HG03439 (cell line): ENCODE measurements around the gene PFN1.

Experiments used
- ATAC-seq: cut with Tn5 transposase; IDR thresholded peaks from one replicate; pipeline ENCODE4 v1.9.1; 2021; ENCODE audit warnings: mild to moderate bottlenecking, moderate library complexity; ENCODE audit not compliant: unreplicated experiment

The PFN1 gene

DNA sequence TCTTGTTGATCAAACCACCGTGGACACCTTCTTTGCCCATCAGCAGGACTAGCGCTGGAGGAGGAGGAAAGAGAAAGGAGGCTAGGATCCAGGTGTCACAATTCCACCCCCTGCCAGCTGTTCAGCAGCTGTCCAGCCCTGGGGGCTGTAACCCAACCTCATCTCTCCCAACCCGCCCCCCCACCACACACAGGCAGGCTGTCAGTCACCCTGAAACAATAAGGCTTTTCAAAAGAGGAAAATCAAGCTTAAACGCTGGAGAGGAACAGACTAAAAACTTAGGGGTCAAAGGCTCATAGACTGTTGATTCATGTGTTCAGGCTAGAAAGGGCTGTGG, 2.4 kb downstream of the PFN1 start:
- no peak for ATAC-seq

DNA sequence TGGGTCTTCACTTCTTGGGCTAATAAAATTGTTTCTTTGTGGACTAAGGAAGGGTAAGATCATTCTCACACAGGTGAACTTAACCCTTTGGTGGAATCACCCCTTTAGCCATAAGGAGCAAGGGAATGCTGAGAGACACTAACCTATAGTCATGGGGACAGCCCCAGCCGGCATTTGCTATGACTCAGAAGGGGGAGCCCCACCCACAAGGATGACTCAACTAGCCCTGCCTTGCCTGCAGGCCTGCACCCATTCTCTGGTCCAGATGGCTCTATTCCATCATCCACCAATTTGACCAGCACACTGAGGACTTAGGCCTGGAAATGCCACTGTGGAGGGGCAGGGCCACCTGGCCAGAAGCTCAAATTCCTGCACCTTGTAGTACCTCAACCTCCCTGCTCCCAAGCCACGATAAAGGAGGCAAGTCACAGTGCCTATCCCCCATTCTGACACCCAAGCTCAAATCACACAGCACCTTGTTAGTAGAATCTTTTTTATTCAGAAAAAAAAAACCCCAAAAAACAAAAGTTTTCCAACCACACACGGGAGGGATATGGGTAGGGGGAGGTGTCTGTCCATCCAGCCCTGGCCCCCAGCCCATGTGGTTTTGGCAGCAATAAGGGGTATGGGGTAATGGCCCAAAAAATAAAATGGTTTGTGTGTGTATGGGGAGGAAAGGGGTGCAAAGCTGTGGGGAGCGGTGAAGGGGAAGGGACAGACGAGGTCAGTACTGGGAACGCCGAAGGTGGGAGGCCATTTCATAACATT, 3.0 kb downstream of the PFN1 start:
- ATAC-seq = peak; percentile 17

DNA sequence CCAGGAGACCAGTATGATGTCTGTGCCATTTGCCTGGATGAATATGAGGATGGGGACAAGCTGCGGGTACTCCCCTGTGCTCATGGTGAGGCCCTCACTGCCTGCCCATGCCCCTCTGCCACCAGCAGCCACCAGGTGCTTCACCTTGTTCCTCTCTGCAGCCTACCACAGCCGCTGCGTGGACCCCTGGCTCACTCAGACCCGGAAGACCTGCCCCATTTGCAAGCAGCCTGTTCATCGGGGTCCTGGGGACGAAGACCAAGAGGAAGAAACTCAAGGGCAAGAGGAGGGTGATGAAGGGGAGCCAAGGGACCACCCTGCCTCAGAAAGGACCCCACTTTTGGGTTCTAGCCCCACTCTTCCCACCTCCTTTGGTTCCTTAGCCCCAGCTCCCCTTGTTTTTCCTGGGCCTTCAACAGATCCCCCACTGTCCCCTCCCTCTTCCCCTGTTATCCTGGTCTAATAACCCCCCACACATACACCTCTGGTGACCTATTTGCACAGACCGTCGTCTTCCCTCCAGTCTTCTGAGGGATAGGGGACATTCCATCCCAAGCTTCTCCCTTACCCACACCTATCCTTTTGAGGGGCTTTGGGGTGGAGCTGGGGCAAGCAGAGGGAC, 3.7 kb downstream of the PFN1 start:
- ATAC-seq = no peak

DNA sequence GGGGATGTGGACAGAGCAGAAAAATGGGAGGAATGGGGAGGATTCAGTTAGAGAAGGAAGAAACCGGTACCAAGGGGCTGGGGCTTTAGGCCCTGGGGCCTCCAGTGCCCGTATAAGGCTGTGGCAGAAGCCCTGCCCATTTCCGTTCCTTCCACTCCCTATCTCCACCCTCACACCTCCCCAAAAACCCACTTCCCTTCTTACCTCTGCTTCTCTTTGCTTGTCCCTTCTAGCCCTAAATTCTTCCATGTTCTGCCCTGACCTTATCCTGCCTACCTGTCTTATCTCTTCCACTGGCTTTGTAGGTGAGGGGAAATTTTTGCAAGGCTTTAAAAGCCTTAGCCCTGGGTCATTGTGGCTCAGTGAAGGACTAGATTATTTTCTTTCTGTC, 4.2 kb downstream of the PFN1 start:
- ATAC-seq = no peak

DNA sequence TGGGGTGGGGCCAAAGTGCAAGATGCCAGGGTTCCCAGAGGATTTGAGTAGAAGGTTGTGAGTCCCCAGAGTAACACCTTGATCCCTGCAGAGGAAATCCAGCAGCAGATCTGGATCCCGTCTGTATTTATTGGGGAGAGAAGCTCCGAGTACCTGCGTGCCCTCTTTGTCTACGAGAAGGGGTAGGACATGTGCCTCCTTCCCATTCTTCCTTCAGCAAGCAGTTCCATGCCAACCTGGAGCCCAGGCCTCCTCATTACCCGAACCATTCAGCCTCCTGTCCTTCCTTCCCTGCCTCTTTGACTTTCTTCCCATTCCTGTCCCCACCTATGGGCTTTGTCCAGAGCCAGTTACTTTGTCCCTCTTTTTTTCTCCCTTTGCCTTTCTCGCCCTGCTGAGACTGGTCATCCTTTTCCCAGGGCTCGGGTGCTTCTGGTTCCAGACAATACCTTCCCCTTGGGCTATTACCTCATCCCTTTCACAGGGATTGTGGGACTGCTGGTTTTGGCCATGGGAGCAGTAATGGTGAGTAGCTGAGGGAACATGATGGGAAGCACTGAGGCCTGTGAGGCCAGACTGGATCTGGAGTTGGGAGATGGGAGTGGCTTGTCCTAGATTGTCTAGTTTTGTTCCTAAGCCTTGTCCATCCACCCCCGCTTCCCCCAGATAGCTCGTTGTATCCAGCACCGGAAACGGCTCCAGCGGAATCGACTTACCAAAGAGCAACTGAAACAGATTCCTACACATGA, 5.4 kb downstream of the PFN1 start:
- ATAC-seq = no peak

DNA sequence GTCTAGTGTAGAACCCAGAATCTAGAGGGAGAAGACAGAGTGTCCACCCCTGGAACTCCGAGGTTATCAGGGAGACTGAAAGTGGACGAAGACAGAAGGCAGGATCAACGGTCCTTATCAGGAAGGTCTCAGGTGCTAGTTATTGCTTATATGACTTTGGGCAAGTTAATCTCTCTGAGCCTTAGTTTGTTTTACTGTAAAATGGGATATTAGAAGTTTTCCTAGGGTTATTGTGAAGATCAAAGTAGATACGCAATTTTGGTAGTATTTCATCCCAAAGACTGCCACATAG, 7.1 kb downstream of the PFN1 start:
- ATAC-seq = no peak

DNA sequence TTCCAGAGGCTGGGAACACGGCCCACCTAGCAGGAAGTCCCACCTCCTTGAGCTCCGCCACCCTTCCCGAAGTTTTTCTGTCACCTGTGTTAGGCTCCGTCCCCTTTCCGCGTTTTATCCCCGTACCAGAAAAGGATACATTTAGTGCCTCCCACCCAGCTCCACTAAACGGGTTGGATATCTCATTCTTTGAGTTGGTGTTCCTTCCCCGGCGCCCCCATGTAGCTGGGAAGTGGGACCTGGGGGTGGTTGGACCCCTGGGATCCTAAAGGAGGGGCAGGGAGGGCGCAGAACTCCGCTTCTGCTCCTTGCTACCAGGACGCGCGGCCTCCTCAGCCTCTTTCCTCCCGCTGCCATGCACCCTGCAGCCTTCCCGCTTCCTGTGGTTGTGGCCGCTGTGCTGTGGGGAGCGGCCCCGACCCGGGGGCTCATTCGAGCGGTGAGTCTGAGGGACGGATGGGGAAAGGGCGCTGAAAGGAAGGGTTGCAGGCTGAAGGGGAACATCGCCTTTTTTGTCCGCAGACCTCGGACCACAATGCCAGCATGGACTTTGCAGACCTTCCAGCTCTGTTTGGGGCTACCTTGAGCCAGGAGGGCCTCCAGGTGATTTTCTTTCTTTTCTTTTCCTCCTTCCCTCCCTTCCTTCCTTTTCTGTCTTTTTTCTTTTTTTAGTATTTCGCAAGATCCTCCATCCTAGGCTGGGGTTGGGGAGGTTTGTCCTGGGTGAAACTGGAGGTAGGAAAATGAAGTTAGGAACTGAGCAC, 7.6 kb downstream of the PFN1 start:
- ATAC-seq = no peak

DNA sequence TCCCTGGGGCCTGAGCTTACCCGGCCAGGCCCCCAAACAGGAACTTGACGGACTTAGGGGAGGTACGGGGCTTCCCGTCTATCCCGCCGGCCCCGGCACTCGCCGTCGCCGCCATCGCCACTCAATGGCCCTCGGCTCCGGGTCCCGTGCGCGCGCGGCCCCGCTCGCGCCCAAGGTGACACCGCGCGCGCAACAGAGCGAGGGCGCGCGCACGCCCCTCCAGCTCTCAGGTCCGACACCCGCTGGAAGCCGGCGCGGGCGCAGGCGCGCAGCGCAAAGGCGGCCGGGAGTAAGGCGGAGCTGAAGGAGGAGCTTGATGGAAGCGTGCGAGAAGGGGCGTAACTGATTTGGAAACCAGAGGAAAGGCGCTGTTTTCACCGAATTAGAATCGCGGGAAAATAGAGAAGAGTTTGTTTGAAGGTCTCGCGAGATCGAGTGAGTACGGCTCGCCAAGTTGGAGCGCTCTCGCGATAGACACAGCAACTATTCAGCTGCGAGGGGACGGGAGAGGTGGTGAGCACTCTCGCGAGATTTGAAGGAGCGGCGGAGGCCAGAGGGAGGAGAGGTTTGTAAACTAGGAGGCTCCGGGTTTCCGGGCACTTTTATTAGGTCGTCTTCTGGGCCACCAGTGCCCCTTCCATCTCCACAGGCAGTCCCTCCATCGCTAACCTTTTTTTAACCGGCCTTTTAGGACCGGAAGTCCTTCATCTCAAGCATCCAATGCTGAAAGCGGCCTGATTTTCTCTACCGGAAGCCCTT, 8.4 kb downstream of the PFN1 start, which contains the start of the genes RNF167 and SLC25A11:
Gene RNF167, plus strand, starts transcription at position 473 of the 759 bp plus-strand sequence. CDS start 642 bp downstream, outside the sequence.
Gene SLC25A11, minus strand, starts transcription at position 251 of the 759 bp plus-strand sequence. Its CDS starts 136 bp downstream, at position 115.
- ATAC-seq = peak; percentile 74

DNA sequence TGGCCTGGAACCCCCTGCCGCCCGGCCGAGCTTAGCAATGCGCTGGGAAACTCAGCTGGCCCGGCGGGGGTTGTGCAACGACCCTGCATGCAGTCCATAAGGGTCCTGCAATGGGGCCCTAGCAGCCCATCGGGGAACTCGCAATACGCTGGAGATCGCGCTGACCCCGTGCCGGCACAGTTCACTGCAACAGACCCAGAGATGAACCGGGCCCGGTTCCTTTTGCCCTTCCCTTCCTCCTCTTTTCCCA, 8.9 kb downstream of the PFN1 start:
- ATAC-seq = no peak

DNA sequence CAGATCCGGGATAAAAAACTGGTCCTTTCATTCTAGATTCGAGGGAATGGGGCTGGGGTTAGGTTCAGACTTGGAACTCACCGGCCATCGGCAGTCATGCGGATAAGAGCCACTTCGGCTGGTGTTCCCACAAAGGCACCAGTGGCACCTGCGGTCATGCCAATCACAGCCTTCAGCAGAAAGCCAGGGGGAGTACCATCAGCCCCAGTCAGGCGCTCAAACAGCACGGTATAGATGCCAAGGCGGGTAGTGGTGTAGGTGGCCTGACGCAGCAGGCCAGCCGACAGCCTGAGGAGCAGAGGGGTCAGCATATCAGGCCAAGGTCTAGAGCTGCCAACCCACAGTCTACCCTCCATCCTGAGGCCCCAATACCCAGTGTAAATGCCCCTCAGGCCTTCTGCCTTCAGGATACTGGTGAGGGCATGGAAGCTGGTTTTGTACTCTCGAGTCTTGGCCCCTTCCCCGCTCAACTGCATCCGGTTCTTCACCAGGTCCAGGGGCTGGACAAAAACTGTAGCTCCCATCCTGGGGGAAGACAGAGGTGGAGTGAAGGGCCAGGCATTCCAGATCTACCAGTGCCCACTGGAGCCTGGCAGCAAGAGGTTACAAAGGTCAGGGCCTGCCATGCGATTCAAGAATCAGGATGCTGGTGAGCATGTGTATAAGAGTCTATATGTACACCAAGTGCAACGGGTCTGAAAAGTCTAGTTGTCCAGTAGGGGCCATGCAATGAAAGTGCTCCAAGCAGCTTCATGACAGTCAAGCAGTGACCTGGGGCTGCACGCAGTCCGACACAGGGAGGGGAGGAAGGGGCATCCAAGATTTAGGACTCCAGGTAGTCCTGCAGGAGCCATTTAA, 9.4 kb downstream of the PFN1 start:
- peak; percentile 1 for ATAC-seq

DNA sequence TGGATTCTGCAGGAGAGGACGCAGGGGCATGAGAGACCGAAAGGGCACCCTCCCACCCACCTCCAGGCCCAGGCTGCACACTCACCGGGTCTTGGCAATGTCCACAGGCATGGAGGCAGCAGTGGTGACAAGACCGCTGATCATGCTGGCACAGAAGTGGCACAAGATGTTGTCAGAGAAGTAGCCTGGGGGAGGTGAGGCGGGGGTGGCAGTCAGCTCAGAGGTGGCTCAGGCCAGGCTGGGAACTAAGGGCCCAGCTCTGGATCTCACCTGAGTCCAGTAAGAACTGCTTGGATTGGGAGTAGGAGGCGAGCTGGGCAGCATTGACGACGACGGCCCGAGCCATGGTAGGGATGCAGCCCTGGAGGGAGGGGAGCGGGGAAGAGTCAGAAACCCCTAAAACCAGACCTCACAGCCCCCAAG, 10.2 kb downstream of the PFN1 start:
- no peak for ATAC-seq

DNA sequence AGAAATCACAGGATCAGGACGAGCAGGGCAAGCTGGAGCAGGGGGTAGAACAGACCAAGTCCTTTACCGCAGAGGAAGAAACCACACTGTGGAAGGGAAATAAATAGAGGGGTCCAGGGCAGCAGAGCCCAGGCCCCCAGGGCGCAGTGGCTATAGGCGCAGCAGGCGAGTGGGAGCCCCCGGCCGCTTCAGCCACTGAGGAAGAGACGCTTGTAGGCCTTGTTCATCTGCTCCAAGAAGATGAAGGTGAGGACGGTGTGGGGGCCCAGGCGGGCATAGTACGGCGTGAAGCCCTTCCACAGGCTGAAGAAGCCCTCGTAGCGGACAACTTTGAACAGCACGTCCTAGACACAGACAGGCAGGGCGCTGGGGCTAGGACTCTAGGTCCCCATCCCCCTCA, 10.8 kb downstream of the PFN1 start:
- no peak for ATAC-seq

DNA sequence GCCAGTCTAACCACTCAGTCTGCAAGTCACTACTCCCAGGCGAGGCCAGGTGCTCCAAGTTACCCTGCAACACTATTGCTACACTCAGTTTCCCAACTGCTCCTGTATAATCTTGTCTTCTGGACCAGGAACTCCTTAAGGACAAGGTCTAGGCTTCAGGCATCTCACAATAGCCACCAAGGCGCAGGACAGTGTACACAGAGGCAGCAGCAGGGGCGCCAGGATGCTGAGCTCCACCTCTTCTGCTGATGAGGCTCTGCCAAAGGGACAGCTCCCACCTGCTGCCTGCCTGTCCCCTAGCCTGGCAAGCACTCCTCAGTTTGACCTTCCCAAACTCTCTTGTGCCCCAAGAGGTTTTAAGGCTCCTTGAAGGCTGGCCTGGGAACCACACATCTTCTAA, 11.9 kb downstream of the PFN1 start:
- no peak for ATAC-seq

DNA sequence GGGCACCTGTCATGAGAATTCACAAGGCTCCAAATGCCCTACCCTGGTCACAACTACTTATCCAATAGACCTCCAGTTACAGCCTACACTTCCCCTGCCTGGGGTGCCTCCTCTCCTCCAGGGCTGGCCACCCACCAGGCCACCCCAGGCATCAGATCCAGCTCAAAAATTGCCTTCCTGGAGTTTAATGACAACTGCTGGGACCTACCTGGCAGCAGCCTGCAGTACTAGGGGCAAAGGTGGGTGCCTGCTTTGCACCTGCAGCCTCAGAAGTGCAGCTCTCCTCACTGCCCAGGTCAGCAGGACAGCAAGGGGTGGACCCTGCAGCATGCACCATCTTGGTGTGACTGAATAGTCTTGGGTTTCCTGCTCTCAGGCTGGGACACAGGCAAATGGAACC, 12.7 kb downstream of the PFN1 start:
- no peak for ATAC-seq

DNA sequence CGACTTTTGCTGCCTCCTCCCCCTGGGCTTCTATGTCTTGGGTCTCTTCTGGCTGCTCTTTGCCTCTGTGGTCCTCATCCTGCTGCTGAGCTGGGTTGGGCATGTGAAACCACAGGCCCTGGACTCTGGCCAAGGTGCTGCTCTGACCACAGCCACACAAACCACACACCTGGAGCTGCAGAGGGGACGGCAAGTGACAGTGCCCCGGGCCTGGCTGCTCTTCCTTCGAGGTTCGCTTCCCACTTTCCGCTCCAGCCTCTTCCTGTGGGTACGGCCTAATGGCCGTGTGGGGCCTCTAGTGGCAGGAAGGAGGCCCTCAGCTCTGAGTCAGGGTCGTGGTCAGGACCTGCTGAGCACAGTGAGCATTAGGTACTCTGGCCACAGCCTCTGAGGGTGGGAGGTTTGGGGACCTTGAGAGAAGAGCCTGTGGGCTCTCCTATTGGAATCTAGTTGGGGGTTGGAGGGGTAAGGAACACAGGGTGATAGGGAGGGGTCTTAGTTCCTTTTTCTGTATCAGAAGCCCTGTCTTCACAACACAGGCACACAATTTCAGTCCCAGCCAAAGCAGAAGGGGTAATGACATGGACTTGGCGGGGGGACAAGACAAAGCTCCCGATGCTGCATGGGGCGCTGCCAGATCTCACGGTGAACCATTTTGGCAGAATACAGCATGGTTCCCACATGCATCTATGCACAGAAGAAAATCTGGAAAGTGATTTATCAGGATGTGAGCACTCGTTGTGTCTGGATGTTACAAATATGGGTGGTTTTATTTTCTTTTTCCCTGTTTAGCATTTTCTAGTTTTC, 14.0 kb downstream of the PFN1 start:
- ATAC-seq = no peak

DNA sequence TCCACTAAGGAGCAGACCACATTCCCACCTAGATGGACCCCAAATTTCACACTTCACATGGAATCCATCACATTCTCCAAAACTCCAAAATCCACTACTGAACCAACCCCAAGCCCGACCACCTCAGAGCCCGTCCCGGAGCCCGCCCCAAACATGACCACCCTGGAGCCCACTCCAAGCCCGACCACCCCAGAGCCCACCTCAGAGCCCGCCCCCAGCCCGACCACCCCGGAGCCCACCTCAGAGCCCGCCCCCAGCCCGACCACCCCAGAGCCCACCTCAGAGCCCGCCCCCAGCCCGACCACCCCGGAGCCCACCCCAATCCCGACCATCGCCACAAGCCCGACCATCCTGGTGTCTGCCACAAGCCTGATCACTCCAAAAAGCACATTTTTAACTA, 14.7 kb downstream of the PFN1 start:
- ATAC-seq = no peak

DNA sequence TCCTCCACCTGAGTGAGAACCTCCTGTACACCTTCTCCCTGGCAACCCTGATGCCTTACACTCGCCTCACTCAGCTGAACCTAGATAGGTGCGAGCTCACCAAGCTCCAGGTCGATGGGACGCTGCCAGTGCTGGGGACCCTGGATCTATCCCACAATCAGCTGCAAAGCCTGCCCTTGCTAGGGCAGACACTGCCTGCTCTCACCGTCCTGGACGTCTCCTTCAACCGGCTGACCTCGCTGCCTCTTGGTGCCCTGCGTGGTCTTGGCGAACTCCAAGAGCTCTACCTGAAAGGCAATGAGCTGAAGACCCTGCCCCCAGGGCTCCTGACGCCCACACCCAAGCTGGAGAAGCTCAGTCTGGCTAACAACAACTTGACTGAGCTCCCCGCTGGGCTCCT, 15.6 kb downstream of the PFN1 start:
- no peak for ATAC-seq

DNA sequence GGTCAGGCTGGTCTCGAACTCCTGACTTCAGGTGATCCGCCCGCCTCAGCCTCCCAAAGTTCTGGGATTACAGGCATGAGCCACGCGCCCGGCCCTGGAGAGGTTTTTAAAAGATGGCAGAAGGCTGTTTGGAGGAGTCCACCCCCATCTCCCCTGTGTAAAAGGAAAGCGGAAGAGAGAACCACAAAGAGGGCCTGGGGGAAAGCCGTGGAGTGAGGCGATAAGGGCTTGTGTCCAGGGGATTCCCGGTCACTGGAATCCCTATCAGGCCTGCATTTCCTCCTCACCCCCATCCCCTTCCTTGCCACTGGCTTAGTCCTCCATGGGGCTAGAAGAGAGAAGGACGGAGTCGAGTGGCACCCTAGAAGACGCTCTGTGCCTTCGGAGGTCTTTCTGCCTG, 16.4 kb downstream of the PFN1 start, which contains the start of gene GP1BA:
Gene GP1BA, plus strand, starts transcription at position 315 of the 400 bp plus-strand sequence. CDS start 328 bp downstream, outside the sequence.
- ATAC-seq = no peak

DNA sequence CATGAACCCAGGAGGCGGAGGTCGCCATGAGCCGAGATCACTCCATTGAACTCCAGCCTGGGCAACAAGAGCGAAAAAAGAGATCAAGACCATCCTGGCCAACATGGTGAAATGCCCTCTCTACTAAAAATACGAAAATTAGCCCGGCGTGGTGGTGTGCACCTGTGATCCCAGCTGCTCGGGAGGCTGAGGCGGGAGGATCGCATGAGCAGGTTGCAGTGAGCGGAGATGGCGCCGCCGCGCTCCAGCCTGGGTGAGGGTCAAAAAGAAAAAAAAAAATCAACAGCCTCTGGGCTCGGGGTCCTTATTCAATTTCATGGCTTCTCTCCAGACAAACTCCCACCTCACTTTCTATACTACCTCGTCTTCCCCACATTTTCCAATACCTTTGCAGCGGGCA, 19.4 kb downstream of the PFN1 start:
- no peak for ATAC-seq
